AG10803 (cell line): ENCODE results near the gene ABCA4.

ENCODE experiments used
- DNase-seq: peaks from one replicate; pipeline ENCODE4 v3.0.0; 2010; ENCODE audit warnings: low read depth
- H3K4me3 ChIP-seq: 2 replicates; pipeline ENCODE4 v1.5.1; 2011; ENCODE audit warnings: mild to moderate bottlenecking, low read length, control low read depth
- CTCF ChIP-seq: conservative IDR thresholded peaks from 2 replicates; pipeline ENCODE4 v1.5.1; 2011; ENCODE audit warnings: mild to moderate bottlenecking, low read length, control low read depth, inconsistent platforms

The ABCA4 gene

GRCh38 chr1:94092210-94092613 is 28.7 kb downstream of the ABCA4 start:
- no peak for TF ChIP-seq CTCF
- H3K4me3 ChIP-seq: no peak overlapping the region
- peak; percentile 36 for DNase-seq

- no peak for DNase-seq
- no peak for TF ChIP-seq CTCF
- no peak overlapping the region for H3K4me3 ChIP-seq
Observed at GRCh38 chr1:94090761-94091160, 30.2 kb downstream of the ABCA4 start.

- no peak for DNase-seq
- H3K4me3 ChIP-seq: no peak overlapping the region
- TF ChIP-seq CTCF: no peak
Observed at GRCh38 chr1:94087193-94087592, 33.8 kb downstream of the ABCA4 start.

- TF ChIP-seq CTCF: no peak
- no peak overlapping the region for H3K4me3 ChIP-seq
- DNase-seq: no peak
Observed at GRCh38 chr1:94084547-94084946, 36.4 kb downstream of the ABCA4 start.

GRCh38 chr1:94084085-94084484 is 36.9 kb downstream of the ABCA4 start:
- no peak for TF ChIP-seq CTCF
- no peak for DNase-seq
- H3K4me3 ChIP-seq: no peak overlapping the region

- DNase-seq: no peak
- no peak for TF ChIP-seq CTCF
- H3K4me3 ChIP-seq: no peak overlapping the region
Observed at GRCh38 chr1:94083681-94084080, 37.3 kb downstream of the ABCA4 start.

GRCh38 chr1:94081566-94082344 is 39.2 kb downstream of the ABCA4 start:
- peak; percentile 93 for DNase-seq
- TF ChIP-seq CTCF: no peak
- H3K4me3 ChIP-seq: no peak overlapping the region
